Measurements from ENCODE around the gene ZNF678. TPM values are rescaled to one million over a fixed set of nuclear protein-coding genes. Genes with fewer than 3 reads are reported as not detected.

Gene ZNF678
- total RNA-seq, 1 donor from 2014 or later: 20.6 TPM

GRCh38 chr1:227621211-227621610 lies 57.9 kb downstream of the ZNF678 start:
- no peak for DNase-seq (ENCODE audit: low spot score in 2 of 2, unreplicated experiment in 2 of 2)
- Mint-ChIP-seq H3K4me3 (no peak overlapping the region), H3K4me1 (no peaks in the 10 kb centered on the region), H3K27me3 (ENCODE audit: low read depth) (no peaks in the 10 kb centered on the region), H3K9me3 (peaks cover 79% of the 10 kb centered on the region), H3K27ac (no peak overlapping the region), H3K36me3 (peaks cover 87% of the 10 kb centered on the region)
- TF ChIP-seq, protein P1, sequence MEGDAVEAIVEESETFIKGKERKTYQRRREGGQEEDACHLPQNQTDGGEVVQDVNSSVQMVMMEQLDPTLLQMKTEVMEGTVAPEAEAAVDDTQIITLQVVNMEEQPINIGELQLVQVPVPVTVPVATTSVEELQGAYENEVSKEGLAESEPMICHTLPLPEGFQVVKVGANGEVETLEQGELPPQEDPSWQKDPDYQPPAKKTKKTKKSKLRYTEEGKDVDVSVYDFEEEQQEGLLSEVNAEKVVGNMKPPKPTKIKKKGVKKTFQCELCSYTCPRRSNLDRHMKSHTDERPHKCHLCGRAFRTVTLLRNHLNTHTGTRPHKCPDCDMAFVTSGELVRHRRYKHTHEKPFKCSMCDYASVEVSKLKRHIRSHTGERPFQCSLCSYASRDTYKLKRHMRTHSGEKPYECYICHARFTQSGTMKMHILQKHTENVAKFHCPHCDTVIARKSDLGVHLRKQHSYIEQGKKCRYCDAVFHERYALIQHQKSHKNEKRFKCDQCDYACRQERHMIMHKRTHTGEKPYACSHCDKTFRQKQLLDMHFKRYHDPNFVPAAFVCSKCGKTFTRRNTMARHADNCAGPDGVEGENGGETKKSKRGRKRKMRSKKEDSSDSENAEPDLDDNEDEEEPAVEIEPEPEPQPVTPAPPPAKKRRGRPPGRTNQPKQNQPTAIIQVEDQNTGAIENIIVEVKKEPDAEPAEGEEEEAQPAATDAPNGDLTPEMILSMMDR (IDR thresholded peaks at IDR 0.05; ENCODE audit: unreplicated experiment): no peak

DNA sequence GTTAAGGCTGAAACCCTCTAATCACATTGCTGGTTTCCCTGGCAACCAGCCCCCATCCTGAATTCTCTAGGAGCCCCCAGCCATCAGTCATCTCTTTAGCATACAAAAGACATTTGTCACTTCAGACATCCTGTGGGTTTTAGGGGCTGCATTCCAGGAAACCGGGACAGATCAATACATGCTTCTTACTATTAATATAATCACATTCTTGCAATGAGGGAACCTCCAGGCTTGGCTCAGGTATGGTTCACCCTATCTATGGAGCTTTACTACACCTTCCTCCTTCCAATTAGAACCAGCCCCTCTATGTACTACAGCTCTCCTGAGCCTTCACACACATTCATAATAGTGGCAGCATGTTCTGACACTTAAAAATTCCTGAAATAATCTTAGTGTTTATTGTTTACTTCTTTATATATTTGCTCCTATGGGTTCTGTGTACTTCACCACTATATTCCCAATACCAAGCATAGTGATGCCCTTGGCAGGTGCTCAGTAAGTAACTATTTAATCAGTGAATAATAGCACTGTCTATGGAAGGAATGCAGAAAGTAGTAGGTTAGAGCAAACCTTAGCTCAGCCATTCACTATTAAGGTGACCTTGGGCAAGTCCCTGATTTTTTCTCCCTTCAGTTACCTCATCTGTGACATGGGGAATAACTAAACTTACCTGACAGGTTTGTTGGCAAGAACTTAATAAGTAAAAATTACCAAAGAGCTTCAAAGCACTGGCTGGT lies 59.6 kb downstream of the ZNF678 start:
- DNase-seq (ENCODE audit: low spot score in 2 of 2, unreplicated experiment in 2 of 2): no peak
- TF ChIP-seq, protein P1 (IDR thresholded peaks at IDR 0.05; ENCODE audit: unreplicated experiment): no peak
- H3K4me3 Mint-ChIP-seq: no peak overlapping the region
- H3K27me3 Mint-ChIP-seq (ENCODE audit: low read depth): no peaks in the 10 kb centered on the region
- no peak overlapping the region for H3K27ac Mint-ChIP-seq
- H3K4me1 Mint-ChIP-seq: no peaks in the 10 kb centered on the region
- H3K36me3 Mint-ChIP-seq: peaks cover 92% of the 10 kb centered on the region
- peaks cover 86% of the 10 kb centered on the region for H3K9me3 Mint-ChIP-seq

DNA sequence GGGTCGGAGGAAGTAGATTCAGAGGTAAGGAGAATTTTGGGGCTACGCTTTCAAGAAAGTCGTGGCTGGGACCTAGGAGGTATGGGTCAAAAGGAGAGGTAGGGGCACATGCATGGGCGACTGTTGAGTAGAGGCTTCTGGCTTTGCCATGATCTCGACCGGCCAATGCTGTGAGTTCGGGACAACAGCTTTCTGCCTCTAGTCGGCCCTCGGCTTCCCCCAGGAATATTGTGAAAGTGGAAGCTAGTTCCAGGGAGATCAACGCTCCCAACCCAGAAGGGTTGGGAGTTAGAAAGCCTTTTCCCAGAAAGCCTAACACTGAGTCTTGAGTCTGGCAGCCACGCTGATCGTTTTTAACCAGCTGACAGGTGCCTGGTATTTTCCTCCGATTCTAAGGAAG lies 69.0 kb downstream of the ZNF678 start:
- Mint-ChIP-seq H3K4me3 (no peak overlapping the region), H3K9me3 (peaks cover 66% of the 10 kb centered on the region), H3K4me1 (no peaks in the 10 kb centered on the region), H3K27ac (no peak overlapping the region), H3K27me3 (ENCODE audit: low read depth) (no peaks in the 10 kb centered on the region), H3K36me3 (peaks cover 78% of the 10 kb centered on the region)
- TF ChIP-seq, protein P1 (IDR thresholded peaks at IDR 0.05; ENCODE audit: unreplicated experiment): no peak
- DNase-seq (ENCODE audit: low spot score in 2 of 2, unreplicated experiment in 2 of 2): no peak

- Mint-ChIP-seq H3K4me1 (no peaks in the 10 kb centered on the region), H3K4me3 (no peak overlapping the region), H3K27me3 (ENCODE audit: low read depth) (no peaks in the 10 kb centered on the region), H3K27ac (no peak overlapping the region), H3K36me3 (peaks cover 66% of the 10 kb centered on the region), H3K9me3 (peaks cover 58% of the 10 kb centered on the region)
- no peak for DNase-seq (ENCODE audit: low spot score in 2 of 2, unreplicated experiment in 2 of 2)
- TF ChIP-seq, protein P1 (IDR thresholded peaks at IDR 0.05; ENCODE audit: unreplicated experiment): no peak
Measured at GRCh38 chr1:227635596-227635995, 72.2 kb downstream of the ZNF678 start.

DNA sequence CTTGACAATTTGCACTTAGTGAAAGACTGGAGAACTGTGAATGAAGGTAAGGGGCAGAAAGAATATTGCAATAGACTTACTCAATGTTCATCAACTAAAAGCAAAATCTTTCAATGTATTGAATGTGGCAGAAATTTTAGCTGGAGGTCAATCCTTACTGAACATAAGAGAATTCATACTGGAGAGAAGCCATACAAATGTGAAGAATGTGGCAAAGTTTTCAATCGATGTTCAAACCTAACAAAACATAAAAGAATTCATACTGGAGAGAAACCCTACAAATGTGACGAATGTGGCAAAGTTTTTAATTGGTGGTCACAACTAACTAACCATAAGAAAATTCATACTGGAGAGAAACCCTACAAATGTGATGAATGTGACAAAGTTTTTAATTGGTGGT lies 91.1 kb downstream of the ZNF678 start:
- DNase-seq (ENCODE audit: low spot score in 2 of 2, unreplicated experiment in 2 of 2): no peak
- TF ChIP-seq, protein P1 (IDR thresholded peaks at IDR 0.05; ENCODE audit: unreplicated experiment): no peak
- Mint-ChIP-seq H3K4me1 (no peaks in the 10 kb centered on the region), H3K27me3 (ENCODE audit: low read depth) (no peaks in the 10 kb centered on the region), H3K9me3 (peaks cover 74% of the 10 kb centered on the region), H3K27ac (no peak overlapping the region), H3K4me3 (no peak overlapping the region), H3K36me3 (peaks cover 83% of the 10 kb centered on the region)

Measured in mesothelial cell of epicardium (in vitro differentiated cells).